ENCODE results near the gene XRN1.

- no peak for TF ChIP-seq CTCF (optimal IDR thresholded peaks at IDR 0.05 in 1 of 3, IDR thresholded peaks at IDR 0.05 in 1 of 3, conservative IDR thresholded peaks at IDR 0.05 in 1 of 3; ENCODE audit: extremely low read depth in 1 of 3, insufficient read depth in 2 of 3, low read length in 3 of 3)
- no peak for TF ChIP-seq EZH2 (IDR thresholded peaks at IDR 0.05; ENCODE audit: low read length)
Observed at GRCh38 chr3:142268426-142268825, 179.4 kb downstream of the XRN1 start.

All from keratinocyte (primary cell).